Endothelial cell (in vitro differentiated cells): Measurements from ENCODE around the gene PLPPR5. TPM values are rescaled to one million over a fixed set of nuclear protein-coding genes. Genes with fewer than 3 reads are reported as not detected.

Experiments
- DNase-seq: peaks from one replicate; pipeline ENCODE4 v3.0.0; 2021; ENCODE audit warnings: low spot score
- H3K27ac Mint-ChIP-seq: one replicate; pipeline ENCODE4 v1.8.0; 2021; ENCODE audit warnings: mixed read lengths, inconsistent platforms; ENCODE audit not compliant: unreplicated experiment
- H3K27me3 Mint-ChIP-seq: one replicate; pipeline ENCODE4 v1.8.0; 2021; ENCODE audit warnings: mild to moderate bottlenecking, moderate library complexity, mixed read lengths, inconsistent platforms; ENCODE audit not compliant: unreplicated experiment
- H3K36me3 Mint-ChIP-seq: one replicate; pipeline ENCODE4 v1.8.0; 2021; ENCODE audit warnings: mild to moderate bottlenecking, low read depth, mixed read lengths, inconsistent platforms; ENCODE audit not compliant: unreplicated experiment
- H3K4me1 Mint-ChIP-seq: one replicate; pipeline ENCODE4 v1.8.0; 2021; ENCODE audit warnings: mild to moderate bottlenecking, mixed read lengths, inconsistent platforms; ENCODE audit not compliant: unreplicated experiment
- H3K4me3 Mint-ChIP-seq: one replicate; pipeline ENCODE4 v1.8.0; 2021; ENCODE audit warnings: mild to moderate bottlenecking, mixed read lengths, inconsistent platforms; ENCODE audit not compliant: unreplicated experiment
- H3K9me3 Mint-ChIP-seq: one replicate; pipeline ENCODE4 v1.8.0; 2021; ENCODE audit warnings: mixed read lengths, inconsistent platforms; ENCODE audit not compliant: unreplicated experiment
- total RNA-seq: library from RNA; stranded (reverse); fragmentation: NEBNext Ultra II Directional; extraction: Animal tissue kit (Norgen Biotek cat#: 25700); gene quantifications from one replicate; pipeline ENCODE4 v1.2.1, GENCODE V29; 2021; ENCODE audit not compliant: unreplicated experiment
- TF ChIP-seq, protein P1 (sequence below): fragments of 200-600 bp; sonication (generic); IDR thresholded peaks from one replicate; pipeline ENCODE4 v1.5.0; 2021; ENCODE audit warnings: antibody characterized with exemption; ENCODE audit not compliant: unreplicated experiment

The PLPPR5 gene
- total RNA-seq, 1 donor from 2014 or later = 1.1 TPM

DNA sequence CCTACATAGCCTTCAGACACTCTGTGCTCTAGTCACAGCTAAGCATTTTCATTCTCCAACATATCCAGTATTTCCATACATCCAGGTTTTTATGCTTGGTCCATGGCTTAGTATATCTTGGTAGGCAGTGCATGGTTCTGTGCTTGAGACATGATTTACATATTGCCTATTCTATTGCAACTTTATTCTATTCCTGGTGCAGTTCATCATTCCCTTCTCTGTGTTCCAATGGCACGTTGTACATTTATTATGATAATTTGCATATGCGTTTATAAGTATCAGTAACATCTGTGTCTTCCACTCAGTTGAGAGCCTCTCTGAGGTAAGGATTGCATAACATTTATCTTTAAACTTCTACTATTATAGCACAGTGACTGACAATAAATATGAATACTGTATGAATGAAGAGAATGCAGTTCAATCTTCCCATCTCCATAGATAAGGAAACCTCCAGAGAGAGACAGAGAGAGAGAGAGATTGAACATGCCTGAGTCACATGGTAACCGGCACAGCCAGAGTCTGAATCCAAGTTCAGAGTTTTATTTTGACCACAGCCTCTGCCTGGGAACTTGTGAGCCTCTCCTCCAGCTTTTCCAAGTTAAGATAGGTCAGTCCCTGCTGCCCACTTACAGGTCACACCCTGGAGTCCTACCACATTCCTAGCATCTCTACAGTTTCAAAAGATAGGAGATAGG lies 41.5 kb downstream of the PLPPR5 start:
- peaks cover 9% of the 10 kb centered on the region for H3K4me1 Mint-ChIP-seq
- no peak for DNase-seq
- TF ChIP-seq, protein P1, sequence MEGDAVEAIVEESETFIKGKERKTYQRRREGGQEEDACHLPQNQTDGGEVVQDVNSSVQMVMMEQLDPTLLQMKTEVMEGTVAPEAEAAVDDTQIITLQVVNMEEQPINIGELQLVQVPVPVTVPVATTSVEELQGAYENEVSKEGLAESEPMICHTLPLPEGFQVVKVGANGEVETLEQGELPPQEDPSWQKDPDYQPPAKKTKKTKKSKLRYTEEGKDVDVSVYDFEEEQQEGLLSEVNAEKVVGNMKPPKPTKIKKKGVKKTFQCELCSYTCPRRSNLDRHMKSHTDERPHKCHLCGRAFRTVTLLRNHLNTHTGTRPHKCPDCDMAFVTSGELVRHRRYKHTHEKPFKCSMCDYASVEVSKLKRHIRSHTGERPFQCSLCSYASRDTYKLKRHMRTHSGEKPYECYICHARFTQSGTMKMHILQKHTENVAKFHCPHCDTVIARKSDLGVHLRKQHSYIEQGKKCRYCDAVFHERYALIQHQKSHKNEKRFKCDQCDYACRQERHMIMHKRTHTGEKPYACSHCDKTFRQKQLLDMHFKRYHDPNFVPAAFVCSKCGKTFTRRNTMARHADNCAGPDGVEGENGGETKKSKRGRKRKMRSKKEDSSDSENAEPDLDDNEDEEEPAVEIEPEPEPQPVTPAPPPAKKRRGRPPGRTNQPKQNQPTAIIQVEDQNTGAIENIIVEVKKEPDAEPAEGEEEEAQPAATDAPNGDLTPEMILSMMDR = no peak
- no peak overlapping the region for H3K27ac Mint-ChIP-seq
- no peaks in the 10 kb centered on the region for H3K36me3 Mint-ChIP-seq
- H3K9me3 Mint-ChIP-seq = no peaks in the 10 kb centered on the region
- H3K4me3 Mint-ChIP-seq = no peak overlapping the region
- H3K27me3 Mint-ChIP-seq = no peaks in the 10 kb centered on the region

DNA sequence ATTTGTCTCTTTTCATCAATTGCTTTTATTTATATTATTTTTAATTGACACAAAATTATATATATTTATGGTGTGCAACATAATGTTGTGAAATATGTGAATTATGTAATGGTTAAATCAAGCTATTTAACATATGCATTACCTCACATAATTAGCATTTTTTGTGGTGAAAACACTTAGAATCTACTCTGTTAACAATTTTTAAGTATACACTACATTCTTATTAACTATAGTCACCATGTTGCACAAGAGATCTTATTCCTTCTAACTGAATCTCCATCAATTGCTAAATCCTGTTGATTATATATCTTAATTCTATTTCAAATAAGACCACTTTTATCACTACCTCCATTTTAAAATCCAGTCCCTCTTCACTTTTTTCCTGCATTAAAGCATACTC lies 42.5 kb downstream of the PLPPR5 start:
- no peak for DNase-seq
- H3K27ac Mint-ChIP-seq = no peak overlapping the region
- H3K9me3 Mint-ChIP-seq = no peaks in the 10 kb centered on the region
- no peaks in the 10 kb centered on the region for H3K27me3 Mint-ChIP-seq
- no peak overlapping the region for H3K4me3 Mint-ChIP-seq
- TF ChIP-seq, protein P1 = no peak
- H3K4me1 Mint-ChIP-seq = peaks cover 5% of the 10 kb centered on the region
- H3K36me3 Mint-ChIP-seq = no peaks in the 10 kb centered on the region

DNA sequence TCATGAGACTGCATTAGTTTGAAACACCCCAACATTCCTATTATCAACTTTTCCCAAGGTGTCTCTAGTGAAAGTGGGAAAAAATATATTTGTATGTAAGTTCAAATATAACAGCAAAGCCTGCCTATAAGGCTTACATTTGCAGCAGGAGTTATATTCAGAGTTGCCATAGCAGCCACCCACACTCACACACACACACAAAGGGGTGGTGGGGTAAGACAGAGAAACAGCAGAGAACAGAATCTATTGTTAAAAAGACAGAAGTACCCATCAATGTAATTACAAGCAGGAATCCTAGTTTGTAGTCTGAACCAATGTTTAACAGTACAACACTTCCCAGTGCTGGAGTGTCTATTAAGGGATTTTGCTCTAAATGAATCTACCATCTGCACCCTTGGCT lies 55.0 kb downstream of the PLPPR5 start:
- Mint-ChIP-seq H3K9me3 (no peaks in the 10 kb centered on the region), H3K27me3 (no peaks in the 10 kb centered on the region), H3K36me3 (no peaks in the 10 kb centered on the region), H3K4me3 (no peak overlapping the region), H3K27ac (no peak overlapping the region), H3K4me1 (peaks cover 10% of the 10 kb centered on the region)
- TF ChIP-seq, protein P1 = no peak
- DNase-seq = no peak

DNA sequence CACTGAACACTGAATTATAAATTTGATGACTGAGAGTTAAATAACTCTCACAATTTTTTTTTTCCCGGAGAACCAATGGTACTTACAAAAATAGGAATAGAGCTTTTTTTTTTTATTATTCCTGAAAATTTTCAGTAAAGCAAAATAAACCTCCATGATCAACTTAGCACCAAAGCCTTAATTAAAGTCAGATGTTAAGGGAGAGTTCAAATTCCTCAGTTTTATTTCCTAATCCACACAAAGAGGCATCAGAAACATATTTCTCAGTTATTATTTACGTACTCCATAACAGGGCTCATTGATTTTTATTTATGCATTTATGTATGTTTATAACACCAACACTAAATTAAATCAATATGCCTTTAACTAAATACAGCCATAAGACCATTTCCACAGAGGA lies 55.5 kb downstream of the PLPPR5 start:
- no peaks in the 10 kb centered on the region for H3K36me3 Mint-ChIP-seq
- no peaks in the 10 kb centered on the region for H3K9me3 Mint-ChIP-seq
- no peaks in the 10 kb centered on the region for H3K27me3 Mint-ChIP-seq
- H3K4me1 Mint-ChIP-seq = peaks cover 10% of the 10 kb centered on the region
- no peak overlapping the region for H3K27ac Mint-ChIP-seq
- DNase-seq = no peak
- H3K4me3 Mint-ChIP-seq = no peak overlapping the region
- TF ChIP-seq, protein P1 = no peak

DNA sequence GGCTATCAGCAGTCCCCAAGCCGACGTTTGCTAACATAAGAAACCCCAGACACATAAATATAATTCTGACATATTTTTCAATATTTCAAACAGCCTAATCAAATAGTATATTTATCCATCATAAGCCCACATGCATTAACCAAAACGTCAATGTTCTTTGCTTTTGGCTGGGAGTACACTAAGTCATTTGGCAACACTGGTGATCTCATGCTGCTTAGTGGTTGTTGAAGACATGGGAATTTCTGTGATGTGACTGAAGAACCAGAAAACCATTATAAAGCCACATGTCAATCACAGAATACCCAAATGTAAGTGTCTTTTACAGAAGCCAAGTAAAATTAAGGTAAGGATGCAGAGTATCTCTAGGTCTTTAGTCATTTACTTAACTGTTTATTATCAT lies 57.6 kb downstream of the PLPPR5 start:
- Mint-ChIP-seq H3K36me3 (no peaks in the 10 kb centered on the region), H3K4me1 (no peaks in the 10 kb centered on the region), H3K9me3 (no peaks in the 10 kb centered on the region), H3K27me3 (no peaks in the 10 kb centered on the region), H3K27ac (no peak overlapping the region), H3K4me3 (no peak overlapping the region)
- TF ChIP-seq, protein P1 = no peak
- DNase-seq = no peak
